GM10248 (cell line): Measurements from ENCODE around the gene ZBTB7C.

ENCODE experiments used
- CTCF ChIA-PET: fragments of 300-600 bp; sonication (Branson Sonifier 250); formaldehyde crosslinking; extraction: SDS; loops from one replicate; lab custom pipeline; 2021; ENCODE audit warnings: antibody characterized with exemption; lab: Yijun Ruan, JAX
- POLR2A ChIA-PET: fragments of 350-650 bp; sonication (Branson Sonifier 250); formaldehyde crosslinking; extraction: SDS; loops from one replicate; lab custom pipeline; 2020; ENCODE audit warnings: antibody characterized with exemption; lab: Yijun Ruan, JAX
- DNase-seq: peaks from one replicate; pipeline ENCODE4 v3.0.0; 2012; ENCODE audit errors: extremely low spot score
- CTCF ChIP-seq: IDR thresholded peaks from 2 replicates; pipeline ENCODE4 v1.5.1; 2012; ENCODE audit warnings: mild to moderate bottlenecking, low read depth; ENCODE audit errors: extremely low read depth, missing control alignments, control extremely low read depth

The ZBTB7C gene

GRCh38 chr18:48310353-48310752 lies 98.8 kb downstream of the ZBTB7C start:
- no peak for TF ChIP-seq CTCF
- no peak for DNase-seq
- CTCF ChIA-PET = no interaction called here
- POLR2A ChIA-PET = no interaction called here

GRCh38 chr18:48308755-48309575 lies 100.2 kb downstream of the ZBTB7C start:
- TF ChIP-seq CTCF = no peak
- CTCF ChIA-PET = no interaction called here
- no peak for DNase-seq
- POLR2A ChIA-PET = no interaction called here

GRCh38 chr18:48308027-48308635 lies 101.1 kb downstream of the ZBTB7C start:
- no peak for DNase-seq
- CTCF ChIA-PET = no interaction called here
- POLR2A ChIA-PET = no interaction called here
- TF ChIP-seq CTCF = no peak

GRCh38 chr18:48306838-48307237 lies 102.3 kb downstream of the ZBTB7C start:
- ChIA-PET CTCF (interaction anchor here (1.4 kb wide), 1 partner anchor 105 kb away, joined by 3 read pairs; no protein-coding TSS in a partner anchor), POLR2A (no interaction called here)
- no peak for TF ChIP-seq CTCF
- DNase-seq = no peak

- CTCF ChIA-PET = no interaction called here
These were observed 104.1 kb downstream of the ZBTB7C start for GRCh38 chr18:48304906-48305693.

More at GRCh38 chr18:48304906-48305693, 104.1 kb downstream of the ZBTB7C start:
- no peak for TF ChIP-seq CTCF
- DNase-seq = no peak
- POLR2A ChIA-PET = no interaction called here
